Uterus (tissue), 4 donors: Measurements from ENCODE around the gene VAMP3. TPM values are rescaled to one million over a fixed set of nuclear protein-coding genes. Genes with fewer than 3 reads are reported as not detected.

ENCODE experiments used
- DNase-seq, 2 donors: peaks; one replicate each; pipeline ENCODE4 v3.0.0-alpha.2; 2019 to 2020
- H3K27ac ChIP-seq, 2 donors: fragments of 200-600 bp; sonication (generic); 1 replicate in 1 of 2; 2 replicates in 1 of 2; pipeline ENCODE4 v1.5.1; 2016 to 2018
- H3K27me3 ChIP-seq, 2 donors: fragments of 200-600 bp; sonication (generic); one replicate each; pipeline ENCODE4 v1.5.1; 2018 to 2019; ENCODE audit warnings: control low read depth in 1 of 2
- H3K36me3 ChIP-seq, 2 donors: fragments of 200-600 bp; sonication (generic); one replicate each; pipeline ENCODE4 v1.5.1; 2019; ENCODE audit warnings: control low read depth in 1 of 2
- H3K4me1 ChIP-seq, 2 donors: fragments of 200-600 bp; sonication (generic); one replicate each; pipeline ENCODE4 v1.5.1; 2018 to 2019; ENCODE audit warnings: control low read depth in 1 of 2
- H3K4me3 ChIP-seq, 2 donors: fragments of 200-600 bp; sonication (generic); 1 replicate in 1 of 2; 2 replicates in 1 of 2; pipeline ENCODE4 v1.5.1; 2018 to 2019; ENCODE audit warnings: mild to moderate bottlenecking in 1 of 2
- H3K9me3 ChIP-seq, 2 donors: fragments of 200-600 bp; sonication (generic); one replicate each; pipeline ENCODE4 v1.5.1; 2019; ENCODE audit warnings: control low read depth in 1 of 2
- POLR2A ChIP-seq, 2 donors: fragments of 450-650 bp; IDR thresholded peaks; one replicate each; pipeline ENCODE4 v1.6.1; 2016; ENCODE audit warnings: antibody characterized with exemption in 2 of 2, mild to moderate bottlenecking in 1 of 2, moderate library complexity in 1 of 2
- intact Hi-C: fragments of 100-400 bp; cut with DNase I; formaldehyde crosslinking; loops from one replicate; pipeline ENCODE4 v1.15.1; 2023; ENCODE audit warnings: low total_unique reads
- total RNA-seq, 4 donors: library from RNA; depleted of rRNA in 3 of 4; stranded (reverse); fragments of >200 nt in 3 of 4; gene quantifications; one replicate each; pipeline versions ENCODE4 v1.1.0 to v1.2.4, GENCODE V29; 2014 to 2023
- TF ChIP-seq, protein P1 (sequence below), 4 experiments: fragments of 200-600 bp in 2 of 4; fragments of 450-650 bp in 2 of 4; sonication (generic) in 2 of 4; IDR thresholded peaks; one replicate each; pipeline ENCODE4 v1.5.1; 2016 to 2019; ENCODE audit warnings: antibody characterized with exemption in 4 of 4, mild to moderate bottlenecking in 2 of 4, moderate library complexity in 1 of 4
- donor health status: DM: yes; HTN: yes; CAD: no.

VAMP3 gene
- total RNA-seq, 4 donors from 2014 or later, result 41.0 to 128 (median 71.8) TPM

DNA sequence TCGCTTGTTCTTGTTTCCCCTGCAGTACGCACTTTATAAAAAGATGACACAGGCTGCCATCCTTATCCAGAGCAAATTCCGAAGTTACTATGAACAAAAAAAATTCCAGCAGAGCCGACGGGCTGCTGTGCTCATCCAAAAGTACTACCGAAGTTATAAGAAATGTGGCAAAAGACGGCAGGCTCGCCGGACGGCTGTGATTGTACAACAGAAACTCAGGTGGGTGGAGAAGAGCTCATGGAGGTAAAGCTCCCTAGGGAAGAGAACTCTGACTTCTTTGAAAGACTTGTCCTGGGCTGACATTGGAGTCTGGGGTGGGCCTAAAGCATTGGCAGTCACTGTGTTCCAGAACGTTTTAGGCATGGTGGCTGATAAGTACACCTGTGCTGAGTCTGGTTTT, 19.9 kb upstream of the VAMP3 start:
- TF ChIP-seq, protein P1, sequence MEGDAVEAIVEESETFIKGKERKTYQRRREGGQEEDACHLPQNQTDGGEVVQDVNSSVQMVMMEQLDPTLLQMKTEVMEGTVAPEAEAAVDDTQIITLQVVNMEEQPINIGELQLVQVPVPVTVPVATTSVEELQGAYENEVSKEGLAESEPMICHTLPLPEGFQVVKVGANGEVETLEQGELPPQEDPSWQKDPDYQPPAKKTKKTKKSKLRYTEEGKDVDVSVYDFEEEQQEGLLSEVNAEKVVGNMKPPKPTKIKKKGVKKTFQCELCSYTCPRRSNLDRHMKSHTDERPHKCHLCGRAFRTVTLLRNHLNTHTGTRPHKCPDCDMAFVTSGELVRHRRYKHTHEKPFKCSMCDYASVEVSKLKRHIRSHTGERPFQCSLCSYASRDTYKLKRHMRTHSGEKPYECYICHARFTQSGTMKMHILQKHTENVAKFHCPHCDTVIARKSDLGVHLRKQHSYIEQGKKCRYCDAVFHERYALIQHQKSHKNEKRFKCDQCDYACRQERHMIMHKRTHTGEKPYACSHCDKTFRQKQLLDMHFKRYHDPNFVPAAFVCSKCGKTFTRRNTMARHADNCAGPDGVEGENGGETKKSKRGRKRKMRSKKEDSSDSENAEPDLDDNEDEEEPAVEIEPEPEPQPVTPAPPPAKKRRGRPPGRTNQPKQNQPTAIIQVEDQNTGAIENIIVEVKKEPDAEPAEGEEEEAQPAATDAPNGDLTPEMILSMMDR (IDR thresholded peaks at IDR 0.05), result no peak
- no peak for TF ChIP-seq POLR2A (IDR thresholded peaks at IDR 0.05)
- Histone ChIP-seq H3K4me1 (no peaks in the 10 kb centered on the region), H3K27ac (no peak overlapping the region), H3K27me3 (no peaks in the 10 kb centered on the region), H3K36me3 (no peaks in the 10 kb centered on the region), H3K9me3 (no peaks in the 10 kb centered on the region), H3K4me3 (no peak overlapping the region)
- no peak for DNase-seq
- intact Hi-C loops, result loop anchor here (5.0 kb wide), 1 partner anchor 84 kb away; no protein-coding TSS in a partner anchor

DNA sequence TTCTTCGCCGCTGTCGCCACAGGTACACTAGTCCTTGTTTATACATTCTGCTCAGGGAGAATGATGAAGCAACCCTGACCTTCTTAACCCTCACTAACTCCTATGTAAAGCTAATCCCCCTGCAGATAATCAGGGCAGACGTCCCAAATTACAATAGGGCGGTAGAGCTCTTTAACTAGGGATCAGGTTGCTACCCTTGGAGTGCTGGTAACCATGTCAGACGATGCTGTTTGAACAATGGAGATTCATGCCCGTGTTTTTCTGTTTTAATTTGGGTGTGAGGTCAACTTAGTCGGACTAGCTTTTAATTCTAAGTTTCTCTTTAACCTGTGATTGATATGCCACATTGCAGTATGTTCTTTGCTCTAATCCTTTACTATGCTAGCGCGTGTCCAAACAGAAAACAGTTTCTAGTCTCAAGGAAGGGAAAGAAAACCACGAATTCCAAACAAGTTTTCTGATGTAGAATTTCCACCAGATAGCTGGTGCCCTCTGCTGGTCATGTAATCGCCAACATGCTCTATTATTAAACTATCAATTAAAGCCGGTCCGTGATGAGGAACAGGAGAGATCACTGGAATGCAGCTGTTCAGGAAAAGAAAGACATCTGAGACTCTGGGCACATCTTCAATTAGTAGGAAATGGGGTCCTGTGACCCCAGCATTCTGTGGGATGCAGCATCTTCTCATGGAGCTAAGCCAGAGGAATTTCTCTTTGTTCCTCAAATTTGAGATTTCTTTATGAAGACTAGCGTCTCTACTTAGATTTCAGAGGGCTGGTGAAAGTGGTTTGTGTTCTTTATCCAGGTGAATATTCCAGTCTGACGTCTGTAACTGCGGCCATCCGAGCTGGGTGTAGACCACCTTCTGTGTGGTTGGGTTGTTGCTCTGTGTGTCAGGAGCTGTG, 18.3 kb upstream of the VAMP3 start:
- DNase-seq, result peak; percentile 60 to 70
- intact Hi-C loops, result loop anchor here (5.0 kb wide), 1 partner anchor 85 kb away; no protein-coding TSS in a partner anchor

DNA sequence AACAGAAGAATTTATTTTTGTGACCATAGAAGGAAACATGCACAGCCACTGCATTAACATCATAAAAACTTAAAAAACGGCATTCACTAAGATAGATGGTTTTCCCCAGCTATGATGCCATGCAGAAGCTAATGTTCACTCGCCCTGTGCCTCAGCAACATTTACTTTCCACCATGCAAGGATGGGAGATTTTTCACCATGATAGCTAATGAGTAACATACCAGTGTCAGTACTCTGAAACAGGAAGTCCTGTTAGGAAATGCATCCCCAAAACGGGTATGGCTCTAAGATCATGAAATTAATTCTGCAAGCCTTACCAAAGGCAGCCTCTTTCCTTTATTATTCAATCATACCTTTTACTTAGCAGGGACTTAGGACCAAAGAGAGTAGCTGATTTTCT, 17.5 kb upstream of the VAMP3 start:
- H3K4me1 ChIP-seq, result no peaks in the 10 kb centered on the region
- intact Hi-C loops, result loop anchor here (5.0 kb wide), 1 partner anchor 86 kb away; no protein-coding TSS in a partner anchor
- H3K9me3 ChIP-seq, result no peaks in the 10 kb centered on the region
- H3K4me3 ChIP-seq, result no peak overlapping the region
- H3K27me3 ChIP-seq, result no peaks in the 10 kb centered on the region
- H3K36me3 ChIP-seq, result no peaks in the 10 kb centered on the region
- DNase-seq, result no peak
- H3K27ac ChIP-seq, result no peak overlapping the region
- no peak for TF ChIP-seq POLR2A (IDR thresholded peaks at IDR 0.05)
- TF ChIP-seq, protein P1 (IDR thresholded peaks at IDR 0.05), result no peak

More for the DNA sequence above, 18.3 kb upstream of the VAMP3 start:
- Histone ChIP-seq H3K4me3 (peak overlapping the region in 1 of 2 donors; percentile 15), H3K36me3 (no peaks in the 10 kb centered on the region), H3K4me1 (no peaks in the 10 kb centered on the region), H3K9me3 (no peaks in the 10 kb centered on the region), H3K27ac (peak overlapping the region in 1 of 2 donors; percentile 46), H3K27me3 (no peaks in the 10 kb centered on the region)
- TF ChIP-seq, protein P1 (IDR thresholded peaks at IDR 0.05), result peak; percentile 75 to 91 (median 80)
- TF ChIP-seq POLR2A (IDR thresholded peaks at IDR 0.05), result no peak

DNA sequence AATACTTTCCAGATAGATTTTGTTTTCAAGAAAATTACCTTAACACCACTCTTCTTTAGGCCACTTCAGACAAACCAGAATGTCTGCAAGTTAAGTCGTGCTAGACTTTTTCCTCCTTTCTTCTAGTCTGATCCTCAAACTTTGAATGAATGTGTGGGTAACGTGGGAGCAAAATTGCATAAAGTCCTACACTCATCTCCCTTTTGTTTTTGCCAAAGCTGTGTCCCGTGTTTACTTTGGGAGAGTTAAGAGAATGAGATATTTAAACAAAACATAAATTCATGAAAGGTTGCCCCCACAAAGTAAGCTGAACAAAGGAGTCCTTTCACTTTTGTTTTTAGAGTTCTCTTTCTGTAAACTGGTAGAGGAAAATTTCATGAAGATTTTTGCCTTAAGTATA, 16.9 kb upstream of the VAMP3 start:
- Histone ChIP-seq H3K4me3 (no peak overlapping the region), H3K27me3 (no peaks in the 10 kb centered on the region), H3K27ac (no peak overlapping the region), H3K9me3 (no peaks in the 10 kb centered on the region), H3K36me3 (no peaks in the 10 kb centered on the region), H3K4me1 (no peaks in the 10 kb centered on the region)
- TF ChIP-seq, protein P1 (IDR thresholded peaks at IDR 0.05), result no peak
- no peak for TF ChIP-seq POLR2A (IDR thresholded peaks at IDR 0.05)
- intact Hi-C loops, result loop anchor here (5.0 kb wide), 1 partner anchor 87 kb away; no protein-coding TSS in a partner anchor
- no peak for DNase-seq

DNA sequence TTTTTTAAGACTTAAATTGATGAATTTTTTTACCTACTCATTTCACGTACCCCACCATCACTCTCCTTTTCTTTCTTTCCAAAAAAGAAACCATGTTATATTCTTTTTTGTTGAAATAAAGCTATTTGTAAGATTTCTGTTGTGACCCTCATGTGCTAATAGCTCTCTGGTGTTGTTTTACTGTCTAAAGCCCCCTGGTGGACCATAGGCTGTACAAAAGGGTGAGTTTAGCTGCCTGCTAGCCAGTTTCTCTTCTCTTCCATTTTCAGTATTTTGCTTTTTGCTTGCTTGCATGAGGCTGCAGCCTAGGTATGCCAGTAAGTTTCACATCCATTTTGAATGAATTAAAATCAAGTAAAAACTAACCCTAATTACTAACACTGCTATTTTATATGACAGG, 15.6 kb upstream of the VAMP3 start:
- no peak overlapping the region for H3K4me3 ChIP-seq
- intact Hi-C loops, result no loop called here

More for the DNA sequence above, 15.6 kb upstream of the VAMP3 start:
- no peak for DNase-seq
- no peak for TF ChIP-seq POLR2A (IDR thresholded peaks at IDR 0.05)
- TF ChIP-seq, protein P1 (IDR thresholded peaks at IDR 0.05), result no peak
- Histone ChIP-seq H3K27ac (no peak overlapping the region), H3K9me3 (no peaks in the 10 kb centered on the region), H3K4me1 (no peaks in the 10 kb centered on the region), H3K27me3 (no peaks in the 10 kb centered on the region), H3K36me3 (no peaks in the 10 kb centered on the region)
